ENCODE results near the gene TNFAIP3. TPM values are rescaled to one million over a fixed set of nuclear protein-coding genes. Genes with fewer than 3 reads are reported as not detected.

TNFAIP3 gene
- 7.0 and 19.9 TPM in 2 replicates for total RNA-seq (ENCODE audit: low replicate concordance)

DNA sequence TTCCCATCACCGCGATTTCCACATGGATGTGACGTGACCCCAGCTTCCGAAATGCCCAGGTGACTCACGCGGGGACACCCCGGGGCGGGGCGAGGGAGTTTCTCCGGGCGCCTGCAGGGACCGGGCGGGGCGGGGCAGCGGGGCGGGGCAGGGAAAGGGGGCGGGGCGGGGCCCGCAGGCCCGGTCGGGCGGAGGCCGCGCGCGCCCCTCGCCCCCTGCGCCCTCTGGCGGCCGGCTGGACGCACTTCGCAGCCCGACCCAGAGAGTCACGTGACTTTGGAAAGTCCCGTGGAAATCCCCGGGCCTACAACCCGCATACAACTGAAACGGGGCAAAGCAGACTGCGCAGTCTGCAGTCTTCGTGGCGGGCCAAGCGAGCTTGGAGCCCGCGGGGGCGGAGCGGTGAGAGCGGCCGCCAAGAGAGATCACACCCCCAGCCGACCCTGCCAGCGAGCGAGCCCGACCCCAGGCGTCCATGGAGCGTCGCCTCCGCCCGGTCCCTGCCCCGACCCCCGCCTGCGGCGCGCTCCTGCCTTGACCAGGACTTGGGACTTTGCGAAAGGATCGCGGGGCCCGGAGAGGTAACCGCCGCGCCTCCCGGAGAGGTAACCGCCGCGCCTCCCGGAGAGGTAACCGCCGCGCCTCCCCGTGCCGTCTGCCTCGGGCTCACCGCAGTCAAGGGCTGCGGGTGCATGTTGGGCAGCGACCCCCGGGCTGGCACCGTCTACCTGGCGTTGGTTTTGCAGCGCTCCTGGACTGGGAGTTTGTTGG lies at the start of gene TNFAIP3:
TSS of gene TNFAIP3 (plus strand) at position 346 of the 771 bp plus-strand sequence. CDS start 3,969 bp downstream, outside the sequence.
- peak within 1 kb of the TSS; percentile 96 for H3K4me3 ChIP-seq (ENCODE audit: low read depth, low read length)
- peak; percentile 95 for DNase-seq (ENCODE audit: low read depth)
- peak; percentile 64 for TF ChIP-seq CTCF (IDR thresholded peaks at IDR 0.05; ENCODE audit: insufficient read depth, low read length)

DNA sequence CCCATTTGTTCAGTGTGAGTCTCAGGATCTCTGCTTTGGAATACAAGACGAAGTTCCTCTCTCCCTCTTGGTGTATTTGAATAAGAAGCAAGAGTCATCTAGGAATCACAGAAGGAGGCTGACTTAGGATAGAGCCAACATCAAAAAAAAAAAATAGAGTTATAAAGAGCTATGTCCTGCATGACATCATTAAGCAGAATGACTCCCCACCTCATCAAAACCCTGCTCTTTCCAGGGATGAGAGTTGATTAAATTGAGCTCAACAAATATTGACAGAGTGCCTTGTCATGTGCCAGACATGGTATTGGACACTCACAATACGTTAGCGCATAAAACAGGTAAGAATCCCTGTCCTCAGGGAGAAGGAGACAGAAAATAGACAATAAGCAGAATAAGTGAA lies 48.6 kb upstream of the TNFAIP3 start:
- no peak for DNase-seq (ENCODE audit: low read depth)
- H3K4me3 ChIP-seq (ENCODE audit: low read depth, low read length), result no peak overlapping the region
- TF ChIP-seq CTCF (IDR thresholded peaks at IDR 0.05; ENCODE audit: insufficient read depth, low read length), result no peak

GRCh38 chr6:137819740-137820139 lies 47.3 kb upstream of the TNFAIP3 start:
- no peak for DNase-seq (ENCODE audit: low read depth)
- no peak for TF ChIP-seq CTCF (IDR thresholded peaks at IDR 0.05; ENCODE audit: insufficient read depth, low read length)
- no peak overlapping the region for H3K4me3 ChIP-seq (ENCODE audit: low read depth, low read length)

DNA sequence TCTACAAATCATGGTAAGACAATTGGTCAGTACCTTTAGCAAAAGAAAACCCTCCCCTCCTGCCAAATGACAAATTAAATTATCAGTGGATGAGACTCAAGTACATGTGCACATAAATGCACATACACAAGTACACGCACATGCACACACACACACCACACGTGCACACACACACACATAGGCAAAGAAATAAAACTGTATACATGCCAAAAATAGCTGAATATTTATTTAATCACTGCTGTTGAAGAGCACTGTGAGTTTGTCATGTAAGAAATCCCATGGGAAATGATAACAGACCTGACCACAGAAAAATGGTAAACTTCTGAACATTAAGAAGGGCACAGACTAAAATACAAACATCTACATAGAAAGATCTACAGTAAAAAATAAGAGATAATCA lies 46.6 kb upstream of the TNFAIP3 start:
- TF ChIP-seq CTCF (IDR thresholded peaks at IDR 0.05; ENCODE audit: insufficient read depth, low read length), result no peak
- no peak overlapping the region for H3K4me3 ChIP-seq (ENCODE audit: low read depth, low read length)
- peak; percentile 49 for DNase-seq (ENCODE audit: low read depth)

- peak; percentile 86 for DNase-seq (ENCODE audit: low read depth)
- TF ChIP-seq CTCF (IDR thresholded peaks at IDR 0.05; ENCODE audit: insufficient read depth, low read length), result no peak
- H3K4me3 ChIP-seq (ENCODE audit: low read depth, low read length), result no peak overlapping the region
Observed at GRCh38 chr6:137820952-137821351, 46.1 kb upstream of the TNFAIP3 start.

DNA sequence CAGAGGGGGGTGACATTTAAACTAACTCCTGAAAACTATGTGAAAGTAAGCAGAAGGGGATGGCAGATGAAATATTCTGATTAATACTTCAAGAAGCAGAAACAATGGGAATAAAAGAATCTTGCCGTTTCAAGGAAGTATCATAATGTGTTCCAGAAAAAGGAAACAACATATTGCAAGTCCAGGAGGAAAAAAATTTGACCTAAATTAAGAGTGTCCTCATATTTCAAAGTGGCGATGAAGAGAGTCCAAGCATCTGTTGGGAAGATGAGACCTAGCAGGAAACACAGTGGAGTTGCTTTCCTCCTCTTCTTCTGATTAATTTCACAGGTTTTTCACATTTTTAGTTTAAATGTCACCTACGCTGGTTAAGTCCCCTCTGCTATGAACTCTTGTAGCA lies 45.6 kb upstream of the TNFAIP3 start:
- no peak for DNase-seq (ENCODE audit: low read depth)
- no peak for TF ChIP-seq CTCF (IDR thresholded peaks at IDR 0.05; ENCODE audit: insufficient read depth, low read length)
- H3K4me3 ChIP-seq (ENCODE audit: low read depth, low read length), result no peak overlapping the region
